HEK293 (cell line): ENCODE measurements around the gene A2ML1.
"Not testable (repeated sequence)": the region's sequence is repeated elsewhere in the genome, so short reads cannot be mapped to it uniquely, and the experiment has no call there.

Experiments
- CTCF ChIA-PET: fragments of 350-600 bp; formaldehyde crosslinking; extraction: SDS; loops from one replicate; lab custom pipeline; 2021; ENCODE audit warnings: antibody characterized with exemption; lab: Yijun Ruan, JAX
- POLR2A ChIA-PET: fragments of 300-600 bp; formaldehyde crosslinking; extraction: SDS; loops from one replicate; lab custom pipeline; 2020; ENCODE audit warnings: antibody characterized with exemption, inconsistent platforms; lab: Yijun Ruan, JAX
- H3K27ac ChIP-seq: fragments of 200-500 bp; sonication (Bioruptor generic); 2 replicates; pipeline ENCODE4 v1.5.1; 2014; ENCODE audit warnings: low read depth, low read length, control low read depth, inconsistent platforms; ENCODE audit errors: extremely low read depth
- H3K36me3 ChIP-seq, 2 experiments: fragments of 200-500 bp in 1 of 2; sonication (Bioruptor generic) in 1 of 2; 1 replicate in 1 of 2; 2 replicates in 1 of 2; pipeline ENCODE4 v1.5.1; 2014 to 2017; ENCODE audit warnings: inconsistent platforms in 2 of 2, low read length in 2 of 2; ENCODE audit not compliant: control insufficient read depth in 2 of 2, insufficient read depth in 1 of 2
- H3K4me1 ChIP-seq: fragments of 200-500 bp; sonication (Bioruptor generic); 2 replicates; pipeline ENCODE4 v1.5.1; 2014; ENCODE audit warnings: mild to moderate bottlenecking, low read length, inconsistent platforms; ENCODE audit not compliant: control insufficient read depth, insufficient read depth
- H3K4me3 ChIP-seq: 2 replicates; pipeline ENCODE4 v1.5.1; 2011; ENCODE audit warnings: low read depth, mild to moderate bottlenecking, control low read depth, low read length, moderate library complexity
- H3K9me3 ChIP-seq: fragments of 200-500 bp; sonication (Bioruptor generic); 2 replicates; pipeline ENCODE4 v1.5.1; 2014; ENCODE audit warnings: low read depth, low read length, inconsistent platforms; ENCODE audit not compliant: control insufficient read depth, insufficient read depth
- BCL11B ChIP-seq: fragments of 450-650 bp; formaldehyde crosslinking; IDR thresholded peaks from 2 replicates; pipeline ENCODE4 v1.5.1; 2016; ENCODE audit warnings: low read depth, missing biosample characterization, missing genetic modification characterization
- ZBTB17 ChIP-seq: fragments of 450-650 bp; formaldehyde crosslinking; IDR thresholded peaks from 2 replicates; pipeline ENCODE4 v1.5.1; 2016; ENCODE audit warnings: missing biosample characterization, missing genetic modification characterization
- TF ChIP-seq, protein P1 (sequence below): fragments of 450-650 bp; formaldehyde crosslinking; IDR thresholded peaks from 2 replicates; pipeline ENCODE4 v1.5.1; 2016; ENCODE audit warnings: missing biosample characterization, missing genetic modification characterization

A2ML1 gene

GRCh38 chr12:8784290-8784888 is 38.0 kb upstream of the A2ML1 start:
- ChIA-PET CTCF (no interaction called here), POLR2A (no interaction called here)
- Histone ChIP-seq H3K4me3 (no peak overlapping the region), H3K36me3 (peaks cover 7% of the 10 kb centered on the region in 2 experiments; a peak in 2 of 3 replicates), H3K27ac (no peak overlapping the region), H3K9me3 (no peaks in the 10 kb centered on the region), H3K4me1 (no peaks in the 10 kb centered on the region)
- TF ChIP-seq BCL11B = no peak
- TF ChIP-seq ZBTB17 (tag by site-specific recombination) = peak; percentile 92

- Histone ChIP-seq H3K9me3 (no peaks in the 10 kb centered on the region), H3K36me3 (peaks cover 7% of the 10 kb centered on the region in 2 experiments; a peak in 2 of 3 replicates), H3K27ac (no peak overlapping the region), H3K4me3 (no peak overlapping the region), H3K4me1 (no peaks in the 10 kb centered on the region)
- POLR2A ChIA-PET = no interaction called here
- TF ChIP-seq, protein P1, sequence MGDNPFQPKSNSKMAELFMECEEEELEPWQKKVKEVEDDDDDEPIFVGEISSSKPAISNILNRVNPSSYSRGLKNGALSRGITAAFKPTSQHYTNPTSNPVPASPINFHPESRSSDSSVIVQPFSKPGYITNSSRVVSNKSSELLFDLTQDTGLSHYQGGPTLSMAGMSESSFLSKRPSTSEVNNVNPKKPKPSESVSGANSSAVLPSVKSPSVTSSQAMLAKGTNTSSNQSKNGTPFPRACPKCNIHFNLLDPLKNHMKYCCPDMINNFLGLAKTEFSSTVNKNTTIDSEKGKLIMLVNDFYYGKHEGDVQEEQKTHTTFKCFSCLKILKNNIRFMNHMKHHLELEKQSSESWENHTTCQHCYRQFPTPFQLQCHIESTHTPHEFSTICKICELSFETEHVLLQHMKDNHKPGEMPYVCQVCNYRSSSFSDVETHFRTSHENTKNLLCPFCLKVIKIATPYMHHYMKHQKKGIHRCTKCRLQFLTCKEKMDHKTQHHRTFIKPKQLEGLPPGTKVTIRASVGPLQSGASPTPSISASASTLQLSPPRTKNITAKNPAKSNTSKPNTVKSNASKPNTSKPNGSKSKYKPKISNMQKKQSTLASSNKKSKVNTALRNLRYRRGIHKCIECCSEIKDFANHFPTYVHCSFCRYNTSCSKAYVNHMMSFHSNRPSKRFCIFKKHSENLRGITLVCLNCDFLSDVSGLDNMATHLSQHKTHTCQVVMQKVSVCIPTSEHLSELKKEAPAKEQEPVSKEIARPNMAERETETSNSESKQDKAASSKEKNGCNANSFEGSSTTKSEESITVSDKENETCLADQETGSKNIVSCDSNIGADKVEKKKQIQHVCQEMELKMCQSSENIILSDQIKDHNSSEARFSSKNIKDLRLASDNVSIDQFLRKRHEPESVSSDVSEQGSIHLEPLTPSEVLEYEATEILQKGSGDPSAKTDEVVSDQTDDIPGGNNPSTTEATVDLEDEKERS = no peak
- CTCF ChIA-PET = no interaction called here
These were observed 36.9 kb upstream of the A2ML1 start for GRCh38 chr12:8785499-8785898.

- H3K36me3 ChIP-seq, H3K27ac ChIP-seq, H3K4me3 ChIP-seq, H3K9me3 ChIP-seq, POLR2A ChIA-PET, H3K4me1 ChIP-seq, CTCF ChIA-PET: not testable (repeated sequence)
These were observed 35.2 kb upstream of the A2ML1 start for GRCh38 chr12:8787206-8787605.

DNA sequence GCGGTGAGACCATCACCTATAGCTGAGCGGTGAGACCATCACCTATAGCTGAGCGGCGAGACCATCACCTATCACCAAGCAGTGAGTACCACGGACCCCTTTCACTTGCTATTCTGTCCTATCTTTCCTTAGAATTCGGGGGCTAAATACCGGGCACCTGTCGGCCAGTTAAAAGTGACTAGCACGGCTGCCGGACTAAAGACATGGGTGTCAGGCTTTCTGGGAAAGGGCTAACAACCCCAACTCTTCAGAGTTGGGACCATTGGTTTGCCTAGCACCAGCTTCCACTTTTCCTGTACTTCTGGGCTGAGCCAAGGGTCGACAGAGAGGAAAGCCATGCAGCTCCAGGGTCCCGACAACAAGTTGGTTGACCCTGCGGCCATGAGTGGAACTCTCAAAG is 33.7 kb upstream of the A2ML1 start:
- H3K4me1 ChIP-seq, H3K36me3 ChIP-seq, H3K9me3 ChIP-seq, POLR2A ChIA-PET, H3K4me3 ChIP-seq, H3K27ac ChIP-seq, CTCF ChIA-PET: not testable (repeated sequence)

GRCh38 chr12:8789341-8790013 is 32.9 kb upstream of the A2ML1 start:
- H3K27ac ChIP-seq, POLR2A ChIA-PET, H3K4me3 ChIP-seq, H3K4me1 ChIP-seq, H3K9me3 ChIP-seq, H3K36me3 ChIP-seq, CTCF ChIA-PET: not testable (repeated sequence)

GRCh38 chr12:8793226-8793625 is 29.2 kb upstream of the A2ML1 start:
- H3K27ac ChIP-seq, H3K36me3 ChIP-seq, POLR2A ChIA-PET, H3K9me3 ChIP-seq, CTCF ChIA-PET, H3K4me3 ChIP-seq, H3K4me1 ChIP-seq: not testable (repeated sequence)

- H3K36me3 ChIP-seq, H3K9me3 ChIP-seq, CTCF ChIA-PET, POLR2A ChIA-PET, H3K4me3 ChIP-seq, H3K27ac ChIP-seq, H3K4me1 ChIP-seq: not testable (repeated sequence)
These were observed 27.8 kb upstream of the A2ML1 start for GRCh38 chr12:8794611-8795010.
